ENCODE data around the gene RNF180.

DNA sequence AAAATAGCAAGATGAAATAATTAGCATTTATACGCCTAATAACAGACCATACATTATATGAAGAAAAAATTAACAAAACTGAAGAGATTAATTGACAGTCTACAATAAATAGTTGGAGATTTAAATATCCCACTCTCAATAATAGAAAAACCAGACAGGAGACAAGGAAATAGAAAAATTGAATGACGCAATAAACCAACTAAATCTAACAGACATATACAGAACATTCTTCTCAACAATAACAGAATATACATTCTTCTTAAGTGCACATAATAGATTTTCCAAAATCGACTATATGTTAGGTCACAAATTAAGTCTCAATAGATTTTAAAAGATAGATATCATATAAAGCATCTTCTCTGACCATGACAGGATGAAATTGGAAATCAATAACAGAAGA, 25.6 kb upstream of the RNF180 start:
- TF ChIP-seq MAX (IDR thresholded peaks at IDR 0.05; ENCODE audit: insufficient read depth, insufficient read length), result no peak
- no peak for TF ChIP-seq CTCF (IDR thresholded peaks at IDR 0.05; ENCODE audit: extremely low read depth in 1 of 2, insufficient read depth in 1 of 2, low read depth in 1 of 2, low read length in 2 of 2)
- no peak for TF ChIP-seq POLR2A (IDR thresholded peaks at IDR 0.05; ENCODE audit: low read depth, low read length)
- TF ChIP-seq EZH2 (IDR thresholded peaks at IDR 0.05; ENCODE audit: borderline replicate concordance, low read depth, low read length, severe bottlenecking), result no peak
- no peak for TF ChIP-seq FOS (IDR thresholded peaks at IDR 0.05; ENCODE audit: borderline replicate concordance, insufficient read depth, low read length)

Measured in endothelial cell of umbilical vein (primary cell).